NCI-H526 treated with DMSO at 0.1 percent for 48 hours (cell line): ENCODE measurements around the gene DNASE1.

Experiments used
- DNase-seq: peaks from one replicate; lab custom pipeline; 2025; lab: John Stamatoyannopoulos, UW

The DNASE1 gene

DNA sequence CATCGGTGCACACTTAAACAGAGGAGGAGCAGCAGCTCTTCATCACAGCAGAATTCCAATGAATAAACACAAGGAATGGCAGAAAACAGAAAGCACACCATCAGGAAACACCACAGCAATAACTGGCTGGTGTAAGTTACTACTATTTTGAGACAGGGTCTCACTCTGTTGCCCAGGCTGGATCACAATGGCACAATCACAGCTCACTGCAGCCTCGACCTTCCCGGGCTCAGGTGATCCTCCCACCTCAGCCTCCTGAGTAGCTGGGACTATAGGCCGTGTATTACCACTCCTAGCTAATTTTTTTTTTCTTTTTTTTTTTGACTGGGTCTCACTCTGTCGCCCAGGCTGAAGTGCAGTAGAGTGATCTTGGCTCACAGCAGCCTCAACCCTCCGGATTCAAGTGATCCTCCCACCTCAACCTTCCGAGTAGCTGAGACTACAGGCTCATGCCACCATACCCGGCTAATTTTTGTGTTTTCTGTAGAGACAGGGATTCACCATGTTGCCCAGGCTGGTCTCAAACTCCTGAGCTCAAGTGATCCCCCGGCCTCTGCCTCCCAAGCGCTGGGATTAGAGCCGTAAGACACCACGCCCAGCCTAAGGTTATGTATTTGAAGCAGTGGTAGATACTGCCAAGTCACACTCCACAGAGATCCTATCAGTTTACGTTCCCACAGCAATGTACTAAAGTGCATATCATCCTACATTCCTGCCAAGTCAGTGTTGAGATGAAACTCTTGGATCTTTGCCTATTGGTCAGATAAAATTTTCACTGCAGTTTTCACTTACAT lies 42.1 kb downstream of the DNASE1 start:
- no peak for DNase-seq

- DNase-seq, result no peak
Measured at GRCh38 chr16:3698941-3699340, 44.5 kb downstream of the DNASE1 start.

- DNase-seq, result peak; percentile 15
Measured at GRCh38 chr16:3701531-3701930, 47.0 kb downstream of the DNASE1 start.

- no peak for DNase-seq
Measured at GRCh38 chr16:3702082-3702481, 47.6 kb downstream of the DNASE1 start.

- no peak for DNase-seq
Measured at GRCh38 chr16:3706253-3707012, 51.9 kb downstream of the DNASE1 start.
